WTC11 (cell line): ENCODE data around the gene CNIH3.

Experiments used
- CREB1 ChIP-seq: sonication (generic); formaldehyde crosslinking; IDR thresholded peaks from 2 replicates; pipeline ENCODE4 v1.8.0; 2023; ENCODE audit warnings: mild to moderate bottlenecking, missing genetic modification reagents
- CTCF ChIP-seq: fragments of 200-600 bp; IDR thresholded peaks from 2 replicates; pipeline ENCODE4 v1.8.0; 2022; ENCODE audit warnings: antibody characterized with exemption
- JUN ChIP-seq: sonication (generic); formaldehyde crosslinking; IDR thresholded peaks from 2 replicates; pipeline ENCODE4 v1.8.0; 2023; ENCODE audit warnings: mild to moderate bottlenecking, missing genetic modification reagents
- ZBTB43 ChIP-seq: sonication (generic); formaldehyde crosslinking; IDR thresholded peaks from 2 replicates; pipeline ENCODE4 v1.8.1; 2023; ENCODE audit warnings: mild to moderate bottlenecking, missing genetic modification reagents
- ZNF671 ChIP-seq: fragments of 250-450 bp; sonication (Bioruptor Pico); IDR thresholded peaks from 2 replicates; pipeline ENCODE4 v1.8.0; 2021; ENCODE audit warnings: mild to moderate bottlenecking
- TF ChIP-seq, protein P1 (sequence below): sonication (generic); formaldehyde crosslinking; IDR thresholded peaks from 2 replicates; pipeline ENCODE4 v1.8.0; 2022; ENCODE audit warnings: mild to moderate bottlenecking, missing genetic modification reagents
- TF ChIP-seq, protein P2 (sequence below): sonication (generic); formaldehyde crosslinking; IDR thresholded peaks from 2 replicates; pipeline ENCODE4 v1.8.0; 2023; ENCODE audit warnings: missing genetic modification reagents
- TF ChIP-seq, protein P3 (sequence below): sonication (generic); formaldehyde crosslinking; IDR thresholded peaks from 2 replicates; pipeline ENCODE4 v1.8.1; 2023; ENCODE audit warnings: mild to moderate bottlenecking, missing genetic modification reagents, moderate library complexity
- TF ChIP-seq, protein P4 (sequence below): sonication (generic); formaldehyde crosslinking; conservative IDR thresholded peaks from 2 replicates; pipeline ENCODE4 v1.8.1; 2022; ENCODE audit warnings: mild to moderate bottlenecking, missing genetic modification reagents
- TF ChIP-seq, protein P5 (sequence below): sonication (generic); formaldehyde crosslinking; IDR thresholded peaks from 2 replicates; pipeline ENCODE4 v1.8.0; 2023; ENCODE audit warnings: mild to moderate bottlenecking, missing genetic modification reagents
- TF ChIP-seq, protein P6 (sequence below): sonication (generic); formaldehyde crosslinking; IDR thresholded peaks from 2 replicates; pipeline ENCODE4 v1.8.1; 2023; ENCODE audit warnings: mild to moderate bottlenecking, missing genetic modification reagents, moderate library complexity

DNA sequence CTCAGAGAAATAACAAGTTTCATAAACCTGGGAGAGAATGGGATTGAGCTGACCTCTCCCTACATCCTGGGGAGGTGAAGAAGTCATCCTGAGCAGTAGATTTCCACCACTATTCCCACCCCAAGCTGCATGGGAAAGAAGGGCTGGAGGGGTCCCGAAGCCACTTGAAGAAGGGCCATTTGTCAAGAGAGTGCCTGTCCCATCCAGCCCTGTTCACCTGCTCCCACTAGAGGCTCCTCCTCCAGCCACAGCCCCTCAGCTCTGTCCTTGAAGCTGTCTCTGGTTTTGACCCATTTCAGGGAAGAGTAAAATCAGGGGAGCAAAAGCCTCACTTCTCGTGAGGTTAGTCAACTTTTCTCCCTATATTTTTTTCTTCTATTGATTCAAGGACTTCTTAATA, 157.5 kb downstream of the CNIH3 start:
- TF ChIP-seq CTCF = no peak
- TF ChIP-seq, protein P1, sequence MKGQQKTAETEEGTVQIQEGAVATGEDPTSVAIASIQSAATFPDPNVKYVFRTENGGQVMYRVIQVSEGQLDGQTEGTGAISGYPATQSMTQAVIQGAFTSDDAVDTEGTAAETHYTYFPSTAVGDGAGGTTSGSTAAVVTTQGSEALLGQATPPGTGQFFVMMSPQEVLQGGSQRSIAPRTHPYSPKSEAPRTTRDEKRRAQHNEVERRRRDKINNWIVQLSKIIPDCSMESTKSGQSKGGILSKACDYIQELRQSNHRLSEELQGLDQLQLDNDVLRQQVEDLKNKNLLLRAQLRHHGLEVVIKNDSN = no peak
- TF ChIP-seq, protein P2, sequence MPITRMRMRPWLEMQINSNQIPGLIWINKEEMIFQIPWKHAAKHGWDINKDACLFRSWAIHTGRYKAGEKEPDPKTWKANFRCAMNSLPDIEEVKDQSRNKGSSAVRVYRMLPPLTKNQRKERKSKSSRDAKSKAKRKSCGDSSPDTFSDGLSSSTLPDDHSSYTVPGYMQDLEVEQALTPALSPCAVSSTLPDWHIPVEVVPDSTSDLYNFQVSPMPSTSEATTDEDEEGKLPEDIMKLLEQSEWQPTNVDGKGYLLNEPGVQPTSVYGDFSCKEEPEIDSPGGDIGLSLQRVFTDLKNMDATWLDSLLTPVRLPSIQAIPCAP (CRISPR knock-in tag) = no peak
- TF ChIP-seq, protein P3, sequence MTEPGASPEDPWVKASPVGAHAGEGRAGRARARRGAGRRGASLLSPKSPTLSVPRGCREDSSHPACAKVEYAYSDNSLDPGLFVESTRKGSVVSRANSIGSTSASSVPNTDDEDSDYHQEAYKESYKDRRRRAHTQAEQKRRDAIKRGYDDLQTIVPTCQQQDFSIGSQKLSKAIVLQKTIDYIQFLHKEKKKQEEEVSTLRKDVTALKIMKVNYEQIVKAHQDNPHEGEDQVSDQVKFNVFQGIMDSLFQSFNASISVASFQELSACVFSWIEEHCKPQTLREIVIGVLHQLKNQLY (CRISPR knock-in tag) = no peak
- TF ChIP-seq JUN (CRISPR knock-in tag) = no peak
- no peak for TF ChIP-seq CREB1
- no peak for TF ChIP-seq ZBTB43 (CRISPR knock-in tag)
- TF ChIP-seq, protein P4, sequence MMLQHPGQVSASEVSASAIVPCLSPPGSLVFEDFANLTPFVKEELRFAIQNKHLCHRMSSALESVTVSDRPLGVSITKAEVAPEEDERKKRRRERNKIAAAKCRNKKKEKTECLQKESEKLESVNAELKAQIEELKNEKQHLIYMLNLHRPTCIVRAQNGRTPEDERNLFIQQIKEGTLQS (CRISPR knock-in tag) = no peak
- no peak for TF ChIP-seq ZNF671 (CRISPR knock-in tag)
- TF ChIP-seq, protein P5, sequence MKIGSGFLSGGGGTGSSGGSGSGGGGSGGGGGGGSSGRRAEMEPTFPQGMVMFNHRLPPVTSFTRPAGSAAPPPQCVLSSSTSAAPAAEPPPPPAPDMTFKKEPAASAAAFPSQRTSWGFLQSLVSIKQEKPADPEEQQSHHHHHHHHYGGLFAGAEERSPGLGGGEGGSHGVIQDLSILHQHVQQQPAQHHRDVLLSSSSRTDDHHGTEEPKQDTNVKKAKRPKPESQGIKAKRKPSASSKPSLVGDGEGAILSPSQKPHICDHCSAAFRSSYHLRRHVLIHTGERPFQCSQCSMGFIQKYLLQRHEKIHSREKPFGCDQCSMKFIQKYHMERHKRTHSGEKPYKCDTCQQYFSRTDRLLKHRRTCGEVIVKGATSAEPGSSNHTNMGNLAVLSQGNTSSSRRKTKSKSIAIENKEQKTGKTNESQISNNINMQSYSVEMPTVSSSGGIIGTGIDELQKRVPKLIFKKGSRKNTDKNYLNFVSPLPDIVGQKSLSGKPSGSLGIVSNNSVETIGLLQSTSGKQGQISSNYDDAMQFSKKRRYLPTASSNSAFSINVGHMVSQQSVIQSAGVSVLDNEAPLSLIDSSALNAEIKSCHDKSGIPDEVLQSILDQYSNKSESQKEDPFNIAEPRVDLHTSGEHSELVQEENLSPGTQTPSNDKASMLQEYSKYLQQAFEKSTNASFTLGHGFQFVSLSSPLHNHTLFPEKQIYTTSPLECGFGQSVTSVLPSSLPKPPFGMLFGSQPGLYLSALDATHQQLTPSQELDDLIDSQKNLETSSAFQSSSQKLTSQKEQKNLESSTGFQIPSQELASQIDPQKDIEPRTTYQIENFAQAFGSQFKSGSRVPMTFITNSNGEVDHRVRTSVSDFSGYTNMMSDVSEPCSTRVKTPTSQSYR (CRISPR knock-in tag) = no peak
- TF ChIP-seq, protein P6, sequence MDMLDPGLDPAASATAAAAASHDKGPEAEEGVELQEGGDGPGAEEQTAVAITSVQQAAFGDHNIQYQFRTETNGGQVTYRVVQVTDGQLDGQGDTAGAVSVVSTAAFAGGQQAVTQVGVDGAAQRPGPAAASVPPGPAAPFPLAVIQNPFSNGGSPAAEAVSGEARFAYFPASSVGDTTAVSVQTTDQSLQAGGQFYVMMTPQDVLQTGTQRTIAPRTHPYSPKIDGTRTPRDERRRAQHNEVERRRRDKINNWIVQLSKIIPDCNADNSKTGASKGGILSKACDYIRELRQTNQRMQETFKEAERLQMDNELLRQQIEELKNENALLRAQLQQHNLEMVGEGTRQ (CRISPR knock-in tag) = no peak
